ENCODE measurements around the gene ADAMTS16.

The ADAMTS16 gene

GRCh38 chr5:5144441-5144840 is 4.3 kb downstream of the ADAMTS16 start:
- no peak for DNase-seq (ENCODE audit: low read depth)

GRCh38 chr5:5145651-5146529 is 5.8 kb downstream of the ADAMTS16 start:
- peak; percentile 82 for DNase-seq (ENCODE audit: low read depth)

- no peak for DNase-seq (ENCODE audit: low read depth)
These were observed 6.5 kb downstream of the ADAMTS16 start for GRCh38 chr5:5146530-5147160.

- DNase-seq (ENCODE audit: low read depth): no peak
These were observed 9.0 kb downstream of the ADAMTS16 start for GRCh38 chr5:5149154-5149553.

GRCh38 chr5:5150667-5151066 is 10.5 kb downstream of the ADAMTS16 start:
- DNase-seq (ENCODE audit: low read depth): no peak

- DNase-seq (ENCODE audit: low read depth): no peak
These were observed 14.6 kb downstream of the ADAMTS16 start for GRCh38 chr5:5154733-5155132.

- DNase-seq (ENCODE audit: low read depth): no peak
These were observed 15.5 kb downstream of the ADAMTS16 start for GRCh38 chr5:5155617-5156016.

- no peak for DNase-seq (ENCODE audit: low read depth)
These were observed 16.4 kb downstream of the ADAMTS16 start for GRCh38 chr5:5156471-5157082.

- peak; percentile 72 for DNase-seq (ENCODE audit: low read depth)
These were observed 18.4 kb downstream of the ADAMTS16 start for GRCh38 chr5:5158472-5158895.

- peak; percentile 20 for DNase-seq (ENCODE audit: low read depth)
These were observed 19.4 kb downstream of the ADAMTS16 start for GRCh38 chr5:5159282-5160103.

GRCh38 chr5:5164163-5164562 is 24.0 kb downstream of the ADAMTS16 start:
- DNase-seq (ENCODE audit: low read depth): no peak

GRCh38 chr5:5165541-5166002 is 25.4 kb downstream of the ADAMTS16 start:
- DNase-seq (ENCODE audit: low read depth): peak; percentile 43

GRCh38 chr5:5169466-5169865 is 29.3 kb downstream of the ADAMTS16 start:
- DNase-seq (ENCODE audit: low read depth): no peak

- peak; percentile 48 for DNase-seq (ENCODE audit: low read depth)
These were observed 38.0 kb downstream of the ADAMTS16 start for GRCh38 chr5:5178136-5178535.

GRCh38 chr5:5178580-5178979 is 38.5 kb downstream of the ADAMTS16 start:
- no peak for DNase-seq (ENCODE audit: low read depth)

- DNase-seq (ENCODE audit: low read depth): no peak
These were observed 38.9 kb downstream of the ADAMTS16 start for GRCh38 chr5:5179079-5179478.

GRCh38 chr5:5179597-5179996 is 39.5 kb downstream of the ADAMTS16 start:
- DNase-seq (ENCODE audit: low read depth): no peak

- DNase-seq (ENCODE audit: low read depth): no peak
These were observed 41.7 kb downstream of the ADAMTS16 start for GRCh38 chr5:5181650-5182324.

GRCh38 chr5:5182508-5183188 is 42.5 kb downstream of the ADAMTS16 start:
- no peak for DNase-seq (ENCODE audit: low read depth)

GRCh38 chr5:5183189-5183699 is 43.1 kb downstream of the ADAMTS16 start:
- DNase-seq (ENCODE audit: low read depth): no peak

GRCh38 chr5:5183933-5184332 is 43.8 kb downstream of the ADAMTS16 start:
- no peak for DNase-seq (ENCODE audit: low read depth)
